Measurements from ENCODE around the gene EPHA2. TPM values are rescaled to one million over a fixed set of nuclear protein-coding genes. Genes with fewer than 3 reads are reported as not detected.

The EPHA2 gene
- total RNA-seq, 1 donor from 2014 or later, result 264 TPM

DNA sequence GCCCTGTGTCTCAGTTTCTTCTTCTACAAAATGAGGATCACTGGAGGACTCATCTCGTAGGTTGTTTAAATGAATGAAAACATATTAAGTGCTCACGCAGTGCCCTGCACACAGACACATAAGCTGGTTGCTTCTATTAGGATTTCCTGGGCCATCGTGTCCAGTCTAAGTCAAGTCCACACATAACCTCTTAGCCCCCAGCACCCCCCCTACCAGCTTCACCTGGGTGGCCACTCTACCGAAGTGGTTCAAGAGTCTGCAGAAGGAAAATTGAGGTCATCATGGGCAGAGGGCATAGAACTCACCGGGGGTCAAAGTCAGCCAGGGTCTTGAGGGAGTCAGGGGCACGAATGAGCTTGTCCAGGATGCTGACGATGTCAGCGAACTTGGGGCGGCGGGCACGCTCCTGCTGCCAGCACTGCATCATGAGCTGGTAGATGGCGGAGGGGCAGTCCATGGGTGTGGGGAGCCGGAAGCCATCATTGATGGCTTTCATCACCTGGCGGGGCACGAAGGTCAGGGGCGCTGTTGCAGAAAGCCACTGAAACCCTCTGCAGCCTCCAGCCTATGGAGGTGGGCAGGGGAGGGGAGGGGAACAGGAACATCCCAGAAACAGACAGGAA, 25.8 kb downstream of the EPHA2 start:
- Histone ChIP-seq H3K27ac (no peak overlapping the region), H3K36me3 (peaks cover 0 to 56% of the 10 kb centered on the region in 2 donors)
- intact Hi-C loops (cut with DNase I), result no loop called here

DNA sequence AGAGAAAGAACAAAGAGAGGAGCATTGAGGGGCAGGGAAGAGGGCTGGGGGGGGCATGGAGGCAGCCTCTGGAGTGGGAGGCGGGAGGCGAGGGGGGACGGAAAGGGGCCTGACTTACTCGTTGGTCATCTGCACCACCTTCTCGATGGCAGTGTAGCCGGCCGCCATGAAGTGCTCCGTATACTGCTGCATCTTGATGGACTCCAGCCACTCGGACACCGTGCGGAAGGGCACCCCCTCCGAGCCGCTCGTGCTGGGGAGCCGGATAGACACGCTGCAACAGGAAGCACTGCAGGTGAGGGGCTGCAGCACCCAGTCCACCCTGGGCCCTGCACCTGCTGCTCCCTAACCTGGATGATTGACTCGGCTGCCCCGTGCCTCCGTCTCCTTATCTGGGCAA, 26.6 kb downstream of the EPHA2 start:
- Histone ChIP-seq H3K27ac (no peak overlapping the region), H3K9me3 (no peaks in the 10 kb centered on the region), H3K36me3 (peaks cover 0 to 54% of the 10 kb centered on the region in 2 donors), H3K4me1 (peaks cover 13% of the 10 kb centered on the region), H3K27me3 (no peaks in the 10 kb centered on the region), H3K4me3 (no peak overlapping the region)
- intact Hi-C loops (cut with DNase I), result no loop called here
- TF ChIP-seq CTCF (IDR thresholded peaks at IDR 0.05) (no peak), POLR2AphosphoS5 (IDR thresholded peaks at IDR 0.05; ENCODE audit: insufficient read depth in 1 of 2, low read depth in 1 of 2) (no peak), POLR2A (IDR thresholded peaks at IDR 0.05) (no peak)
- no peak for DNase-seq (ENCODE audit: extremely low spot score in 2 of 2)

More for the DNA sequence above, 25.8 kb downstream of the EPHA2 start:
- Histone ChIP-seq H3K4me3 (no peak overlapping the region), H3K4me1 (peaks cover 6% of the 10 kb centered on the region), H3K9me3 (no peaks in the 10 kb centered on the region), H3K27me3 (no peaks in the 10 kb centered on the region)
- no peak for TF ChIP-seq POLR2A (IDR thresholded peaks at IDR 0.05)
- DNase-seq (ENCODE audit: extremely low spot score in 2 of 2), result no peak

- H3K27ac ChIP-seq, result peak overlapping the region; percentile 34
- H3K4me3 ChIP-seq, result no peak overlapping the region
- peaks cover 22% of the 10 kb centered on the region for H3K4me1 ChIP-seq
- intact Hi-C loops (cut with DNase I), result no loop called here
- peaks cover 0 to 44% of the 10 kb centered on the region in 2 donors for H3K36me3 ChIP-seq
- no peaks in the 10 kb centered on the region for H3K27me3 ChIP-seq
- TF ChIP-seq CTCF (IDR thresholded peaks at IDR 0.05), result no peak
- peak in 1 of 2 donors; percentile 32 for TF ChIP-seq POLR2AphosphoS5 (IDR thresholded peaks at IDR 0.05; ENCODE audit: insufficient read depth in 1 of 2, low read depth in 1 of 2)
- TF ChIP-seq POLR2A (IDR thresholded peaks at IDR 0.05), result no peak
- no peak for DNase-seq (ENCODE audit: extremely low spot score in 2 of 2)
- no peaks in the 10 kb centered on the region for H3K9me3 ChIP-seq
Measured at GRCh38 chr1:16128338-16128741, 27.5 kb downstream of the EPHA2 start.

DNA sequence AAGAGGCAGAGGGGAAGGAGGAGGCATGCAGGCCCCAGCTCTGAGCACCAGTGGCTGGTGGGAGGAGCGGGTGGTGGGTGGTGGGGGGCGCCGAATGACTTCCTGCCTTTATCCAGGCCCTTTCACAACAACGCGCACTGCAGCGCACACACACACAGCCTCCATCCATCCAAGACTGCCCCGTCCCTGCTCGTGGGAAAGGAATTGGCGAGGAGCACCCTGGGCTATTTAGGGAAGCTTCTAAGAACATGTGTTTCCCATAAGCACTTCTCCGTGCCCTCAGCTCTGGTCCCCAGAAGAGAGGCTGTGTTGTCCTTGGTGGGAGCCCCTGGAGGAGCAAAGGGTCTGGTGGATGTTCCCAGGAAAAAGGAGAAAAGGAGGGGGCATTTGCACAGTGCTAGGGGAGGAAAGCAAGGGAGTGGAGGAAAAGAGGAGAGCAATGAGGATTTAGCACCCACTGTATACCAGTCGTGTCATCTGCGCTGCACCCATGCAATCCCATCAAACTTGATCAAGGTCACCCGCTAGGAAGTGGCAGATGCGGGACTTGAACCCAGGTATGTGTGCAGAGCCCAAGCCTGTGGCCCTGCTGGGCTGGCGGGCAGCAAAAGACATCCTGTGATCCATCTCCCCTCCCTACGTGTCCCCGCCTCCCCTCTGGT, 28.1 kb downstream of the EPHA2 start:
- no peak for TF ChIP-seq POLR2A (IDR thresholded peaks at IDR 0.05)
- no peak for TF ChIP-seq POLR2AphosphoS5 (IDR thresholded peaks at IDR 0.05; ENCODE audit: insufficient read depth in 1 of 2, low read depth in 1 of 2)
- H3K27ac ChIP-seq, result peak overlapping the region; percentile 34

DNA sequence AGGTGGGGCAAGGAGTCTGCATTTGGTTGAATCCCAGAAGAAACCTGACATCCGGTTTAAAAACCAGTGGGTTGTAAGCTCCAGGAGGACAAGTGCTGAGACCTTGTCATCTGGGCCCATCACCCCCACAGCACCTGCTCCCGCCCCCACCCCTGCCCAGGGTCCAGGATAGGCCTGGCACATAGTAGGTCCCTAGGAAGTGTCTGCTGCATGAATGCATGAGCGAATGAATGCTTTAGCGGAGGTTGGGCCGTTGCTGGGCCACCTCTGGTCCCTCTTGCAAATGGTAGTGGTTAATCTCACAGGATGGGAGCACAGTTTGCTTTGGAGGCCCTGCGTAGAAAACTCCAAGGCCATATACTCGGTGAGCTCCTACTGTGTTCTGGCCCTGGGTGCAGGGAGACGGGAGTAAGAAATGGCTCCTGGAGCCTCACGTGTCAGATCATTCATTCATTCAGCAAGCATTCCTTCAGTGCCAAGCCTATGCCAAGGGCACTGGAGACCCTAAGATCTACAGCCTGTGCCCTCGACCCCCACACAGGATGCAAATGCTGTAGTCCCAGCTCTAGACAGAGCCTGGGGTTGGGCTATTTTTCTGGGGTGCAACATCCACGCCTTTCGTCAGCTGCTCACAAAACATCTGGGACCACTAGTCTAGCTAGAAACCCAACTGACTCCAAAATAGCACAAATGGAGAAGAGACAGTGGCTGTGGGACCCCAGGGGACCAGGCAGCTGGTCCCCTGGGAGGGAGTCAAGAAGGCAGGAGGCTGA, 28.9 kb downstream of the EPHA2 start:
- Histone ChIP-seq H3K36me3 (peaks cover 0 to 36% of the 10 kb centered on the region in 2 donors), H3K4me1 (peaks cover 34% of the 10 kb centered on the region), H3K27ac (peak overlapping the region; percentile 34), H3K4me3 (no peak overlapping the region), H3K9me3 (no peaks in the 10 kb centered on the region), H3K27me3 (no peaks in the 10 kb centered on the region)
- no peak for TF ChIP-seq CTCF (IDR thresholded peaks at IDR 0.05)
- intact Hi-C loops (cut with DNase I), result no loop called here
- DNase-seq (ENCODE audit: extremely low spot score in 2 of 2), result no peak

More for the DNA sequence above, 28.1 kb downstream of the EPHA2 start:
- peaks cover 0 to 39% of the 10 kb centered on the region in 2 donors for H3K36me3 ChIP-seq
- H3K27me3 ChIP-seq, result no peaks in the 10 kb centered on the region
- DNase-seq (ENCODE audit: extremely low spot score in 2 of 2), result no peak
- H3K4me3 ChIP-seq, result no peak overlapping the region
- intact Hi-C loops (cut with DNase I), result no loop called here
- H3K4me1 ChIP-seq, result peaks cover 27% of the 10 kb centered on the region
- no peaks in the 10 kb centered on the region for H3K9me3 ChIP-seq
